CD14-positive monocyte (primary cell): ENCODE results near the gene SALL3. TPM values are rescaled to one million over a fixed set of nuclear protein-coding genes. Genes with fewer than 3 reads are reported as not detected.

Experiments used
- DNase-seq, 3 donors: peaks; one replicate each; pipeline ENCODE4 v3.0.0-alpha.2; 2011 to 2022
- H2AFZ ChIP-seq: 2 replicates; pipeline ENCODE4 v1.6.0; 2012; ENCODE audit warnings: mild to moderate bottlenecking, low read depth, low read length, inconsistent platforms; ENCODE audit not compliant: insufficient read depth, poor library complexity, severe bottlenecking
- H3K27ac ChIP-seq, 2 donors: 1 replicate in 1 of 2; 2 replicates in 1 of 2; pipeline ENCODE4 v1.5.1; 2012 to 2013; ENCODE audit warnings: low read length in 2 of 2, control low read depth in 1 of 2, inconsistent platforms in 1 of 2, low read depth in 1 of 2, mild to moderate bottlenecking in 1 of 2
- H3K27me3 ChIP-seq, 2 donors: one replicate each; pipeline versions ENCODE4 v1.6.0 to v1.6.1; 2011 to 2013; ENCODE audit warnings: low read length in 2 of 2; ENCODE audit not compliant: control insufficient read depth in 2 of 2, insufficient read depth in 2 of 2
- H3K36me3 ChIP-seq, 2 donors: replicated peaks in 1 of 2; 1 replicate in 1 of 2; 2 replicates in 1 of 2; pipeline versions ENCODE4 v1.5.1 to v1.6.1; 2012 to 2013; ENCODE audit warnings: low read length in 2 of 2, control low read depth in 1 of 2, inconsistent platforms in 1 of 2, mild to moderate bottlenecking in 1 of 2; ENCODE audit not compliant: insufficient read depth in 2 of 2, control insufficient read depth in 1 of 2
- H3K4me1 ChIP-seq, 2 donors: 1 replicate in 1 of 2; 2 replicates in 1 of 2; pipeline versions ENCODE4 v1.5.1 to v1.6.1; 2012 to 2013; ENCODE audit warnings: low read length in 2 of 2, control low read depth in 1 of 2, inconsistent platforms in 1 of 2, mild to moderate bottlenecking in 1 of 2, moderate library complexity in 1 of 2; ENCODE audit not compliant: insufficient read depth in 2 of 2, control insufficient read depth in 1 of 2
- H3K4me2 ChIP-seq: replicated peaks from 2 replicates; pipeline ENCODE3; 2012; ENCODE audit warnings: low read length, moderate library complexity, mild to moderate bottlenecking; ENCODE audit not compliant: poor library complexity, severe bottlenecking; ENCODE audit errors: extremely low read depth
- H3K4me3 ChIP-seq, 3 experiments: fragments of 200-600 bp in 1 of 3; sonication (generic) in 1 of 3; replicated peaks in 1 of 3; 1 replicate in 2 of 3; 2 replicates in 1 of 3; pipeline ENCODE4 v1.5.1; 2011 to 2013; ENCODE audit warnings: low read length in 3 of 3, mild to moderate bottlenecking in 3 of 3, control low read depth in 2 of 3, low read depth in 2 of 3, inconsistent platforms in 1 of 3, moderate library complexity in 1 of 3
- H3K79me2 ChIP-seq: 2 replicates; pipeline ENCODE4 v1.6.0; 2012; ENCODE audit warnings: mild to moderate bottlenecking, control low read depth, inconsistent platforms, low read length, moderate library complexity; ENCODE audit not compliant: insufficient read depth
- H3K9ac ChIP-seq: 2 replicates; pipeline ENCODE4 v1.6.0; 2017; ENCODE audit warnings: low read length, mild to moderate bottlenecking; ENCODE audit not compliant: insufficient read depth, poor library complexity, severe bottlenecking
- H3K9me3 ChIP-seq, 2 donors: replicated peaks in 1 of 2; 1 replicate in 1 of 2; 2 replicates in 1 of 2; pipeline versions ENCODE4 v1.5.1 to v1.6.1; 2012 to 2013; ENCODE audit warnings: low read length in 2 of 2, control low read depth in 1 of 2; ENCODE audit not compliant: control insufficient read depth in 1 of 2, insufficient read depth in 1 of 2
- H4K20me1 ChIP-seq: 2 replicates; pipeline ENCODE4 v1.6.0; 2012; ENCODE audit warnings: mild to moderate bottlenecking, low read length, control low read depth, moderate library complexity; ENCODE audit not compliant: insufficient read depth
- H3K27ac Mint-ChIP-seq, 7 donors: one replicate each; pipeline ENCODE4 v1.8.0; 2020; ENCODE audit warnings: mild to moderate bottlenecking in 7 of 7, mixed read lengths in 7 of 7, moderate library complexity in 6 of 7, inconsistent platforms in 2 of 7
- H3K27me3 Mint-ChIP-seq, 3 donors: one replicate each; pipeline ENCODE4 v1.8.0; 2021 to 2022; ENCODE audit warnings: low read depth in 3 of 3, mild to moderate bottlenecking in 3 of 3, mixed read lengths in 3 of 3, moderate library complexity in 3 of 3, inconsistent platforms in 1 of 3
- H3K36me3 Mint-ChIP-seq, 2 donors: one replicate each; pipeline ENCODE4 v1.8.0; 2020; ENCODE audit warnings: mixed read lengths in 2 of 2, inconsistent platforms in 1 of 2, mild to moderate bottlenecking in 1 of 2
- H3K4me1 Mint-ChIP-seq: one replicate; pipeline ENCODE4 v1.8.0; 2020; ENCODE audit warnings: mild to moderate bottlenecking, mixed read lengths
- H3K4me3 Mint-ChIP-seq, 2 donors: one replicate each; pipeline ENCODE4 v1.8.0; 2020; ENCODE audit warnings: mild to moderate bottlenecking in 2 of 2, mixed read lengths in 2 of 2, moderate library complexity in 1 of 2
- H3K9me3 Mint-ChIP-seq, 7 donors: one replicate each; pipeline ENCODE4 v1.8.0; 2020 to 2022; ENCODE audit warnings: mixed read lengths in 7 of 7, mild to moderate bottlenecking in 6 of 7, moderate library complexity in 6 of 7, inconsistent platforms in 2 of 7
- WGBS: methylation state at CpG from one replicate; pipeline ENCODE4 v1.1.5; 2013; ENCODE audit warnings: missing lambda C conversion rate; ENCODE audit not compliant: insufficient coverage; 5-methylcytosine and 5-hydroxymethylcytosine counted together
- intact Hi-C, 2 donors: fragments of 100-400 bp; cut with micrococcal nuclease; formaldehyde crosslinking; loops; one replicate each; pipeline versions ENCODE4 v1.15.0 to v1.15.1; 2023
- polyA plus RNA-seq, 3 donors: library from polyadenylated mRNA; depleted of rRNA in 1 of 3; unstranded in 2 of 3; stranded (reverse) in 1 of 3; fragments of 300-500 nt in 2 of 3; fragments of >200 nt in 1 of 3; fragmentation: Illumina TruSeq in 2 of 3; gene quantifications; 1 replicate in 2 of 3; 2 replicates in 1 of 3; pipeline ENCODE4 v1.2.3, GENCODE V29; 2012 to 2021
- TF ChIP-seq, protein P1 (sequence below): fragments of 200-600 bp; IDR thresholded peaks from one replicate; pipeline ENCODE4 v1.8.0; 2022; ENCODE audit warnings: antibody characterized with exemption, mild to moderate bottlenecking

SALL3 gene
- polyA plus RNA-seq, 3 donors: not detected

GRCh38 chr18:79030680-79031079 lies 51.1 kb downstream of the SALL3 start:
- Histone ChIP-seq H3K4me2 (no peak overlapping the region), H3K9ac (no peak overlapping the region), H3K79me2 (no peaks in the 10 kb centered on the region), H3K4me1 (no peaks in the 10 kb centered on the region), H3K4me3 (no peak overlapping the region), H4K20me1 (no peaks in the 10 kb centered on the region), H3K36me3 (no peaks in the 10 kb centered on the region), H2AFZ (no peak overlapping the region), H3K27me3 (no peaks in the 10 kb centered on the region), H3K27ac (no peak overlapping the region), H3K9me3 (peaks cover 0 to 21% of the 10 kb centered on the region in 2 donors)
- intact Hi-C loops: no loop called here
- no peak overlapping the region for H3K4me3 Mint-ChIP-seq
- no peak overlapping the region for H3K27ac Mint-ChIP-seq
- H3K9me3 Mint-ChIP-seq: peaks cover 9 to 33% (median 21%) of the 10 kb centered on the region in 7 donors
- no peaks in the 10 kb centered on the region for H3K36me3 Mint-ChIP-seq
- DNase-seq: no peak
- WGBS: 92% methylated on average over 5 of the region's 9 CpGs
- TF ChIP-seq, protein P1, sequence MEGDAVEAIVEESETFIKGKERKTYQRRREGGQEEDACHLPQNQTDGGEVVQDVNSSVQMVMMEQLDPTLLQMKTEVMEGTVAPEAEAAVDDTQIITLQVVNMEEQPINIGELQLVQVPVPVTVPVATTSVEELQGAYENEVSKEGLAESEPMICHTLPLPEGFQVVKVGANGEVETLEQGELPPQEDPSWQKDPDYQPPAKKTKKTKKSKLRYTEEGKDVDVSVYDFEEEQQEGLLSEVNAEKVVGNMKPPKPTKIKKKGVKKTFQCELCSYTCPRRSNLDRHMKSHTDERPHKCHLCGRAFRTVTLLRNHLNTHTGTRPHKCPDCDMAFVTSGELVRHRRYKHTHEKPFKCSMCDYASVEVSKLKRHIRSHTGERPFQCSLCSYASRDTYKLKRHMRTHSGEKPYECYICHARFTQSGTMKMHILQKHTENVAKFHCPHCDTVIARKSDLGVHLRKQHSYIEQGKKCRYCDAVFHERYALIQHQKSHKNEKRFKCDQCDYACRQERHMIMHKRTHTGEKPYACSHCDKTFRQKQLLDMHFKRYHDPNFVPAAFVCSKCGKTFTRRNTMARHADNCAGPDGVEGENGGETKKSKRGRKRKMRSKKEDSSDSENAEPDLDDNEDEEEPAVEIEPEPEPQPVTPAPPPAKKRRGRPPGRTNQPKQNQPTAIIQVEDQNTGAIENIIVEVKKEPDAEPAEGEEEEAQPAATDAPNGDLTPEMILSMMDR: no peak
- no peaks in the 10 kb centered on the region for H3K4me1 Mint-ChIP-seq
- H3K27me3 Mint-ChIP-seq: peaks cover 0 to 4% (median 2%) of the 10 kb centered on the region in 3 donors

DNA sequence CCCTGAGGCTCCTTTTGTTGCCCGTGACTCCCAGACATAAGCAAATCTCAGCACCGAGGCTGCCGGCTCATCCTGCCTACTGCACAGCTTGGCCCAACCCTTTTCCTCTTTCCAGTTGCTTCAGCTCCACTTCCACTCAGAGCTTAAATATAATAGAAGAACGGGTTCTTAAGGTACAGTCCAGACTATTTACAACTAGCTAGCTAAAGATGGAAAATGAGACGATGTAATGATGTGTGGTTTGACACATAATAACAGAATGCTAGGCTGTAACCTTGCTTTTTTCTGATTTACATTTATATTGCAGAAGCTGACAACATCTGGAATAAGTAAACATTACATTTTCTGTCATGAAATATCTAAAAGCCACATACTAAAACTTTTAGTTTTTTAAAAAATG lies 62.7 kb downstream of the SALL3 start:
- no peak overlapping the region for H3K4me2 ChIP-seq
- H3K27me3 Mint-ChIP-seq: peaks cover 1 to 11% (median 2%) of the 10 kb centered on the region in 3 donors
- no peaks in the 10 kb centered on the region for H3K36me3 Mint-ChIP-seq
- intact Hi-C loops: no loop called here
- TF ChIP-seq, protein P1: no peak
- no peak overlapping the region for H3K4me3 Mint-ChIP-seq
- H3K27ac ChIP-seq: no peak overlapping the region
- H3K79me2 ChIP-seq: no peaks in the 10 kb centered on the region
- H3K9ac ChIP-seq: no peak overlapping the region
- H3K4me1 ChIP-seq: no peaks in the 10 kb centered on the region
- no peak overlapping the region for H2AFZ ChIP-seq
- WGBS: 70% methylated on average over 3 of the region's 5 CpGs
- H3K4me1 Mint-ChIP-seq: no peaks in the 10 kb centered on the region
- H3K27ac Mint-ChIP-seq: no peak overlapping the region
- H3K9me3 ChIP-seq: peaks cover 14 to 25% of the 10 kb centered on the region in 2 donors
- H3K4me3 ChIP-seq: no peak overlapping the region
- H3K9me3 Mint-ChIP-seq: peaks cover 10 to 29% (median 21%) of the 10 kb centered on the region in 7 donors
- no peak for DNase-seq
- no peaks in the 10 kb centered on the region for H4K20me1 ChIP-seq
- no peaks in the 10 kb centered on the region for H3K27me3 ChIP-seq
- H3K36me3 ChIP-seq: no peaks in the 10 kb centered on the region
